ENCODE results near the gene GDPD1.
"Not testable (repeated sequence)": the region's sequence is repeated elsewhere in the genome, so short reads cannot be mapped to it uniquely, and the experiment has no call there.

Gene GDPD1

DNA sequence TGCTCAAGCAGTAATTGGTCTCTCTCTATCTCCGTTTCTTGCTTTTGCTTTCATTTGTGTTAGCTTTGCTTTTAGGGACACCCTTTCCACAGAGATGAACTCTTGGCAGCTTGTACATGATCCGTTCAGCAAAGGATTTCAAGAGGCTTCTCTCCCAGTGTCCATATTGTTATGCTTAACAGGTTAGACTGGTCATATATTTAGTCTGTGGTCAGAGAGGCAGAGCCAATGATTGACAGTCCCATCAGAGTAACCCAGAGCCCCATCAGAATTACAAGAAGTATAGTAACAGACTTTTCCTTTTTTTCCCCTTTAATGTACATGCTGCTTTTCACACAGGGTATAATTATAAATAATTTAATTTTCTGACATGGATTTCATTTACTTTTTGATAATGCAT is 34.4 kb downstream of the GDPD1 start:
- DNase-seq: no peak

GRCh38 chr17:59257101-59257500 is 36.8 kb downstream of the GDPD1 start:
- DNase-seq: no peak

GRCh38 chr17:59260722-59261121 is 40.4 kb downstream of the GDPD1 start:
- DNase-seq: no peak

DNA sequence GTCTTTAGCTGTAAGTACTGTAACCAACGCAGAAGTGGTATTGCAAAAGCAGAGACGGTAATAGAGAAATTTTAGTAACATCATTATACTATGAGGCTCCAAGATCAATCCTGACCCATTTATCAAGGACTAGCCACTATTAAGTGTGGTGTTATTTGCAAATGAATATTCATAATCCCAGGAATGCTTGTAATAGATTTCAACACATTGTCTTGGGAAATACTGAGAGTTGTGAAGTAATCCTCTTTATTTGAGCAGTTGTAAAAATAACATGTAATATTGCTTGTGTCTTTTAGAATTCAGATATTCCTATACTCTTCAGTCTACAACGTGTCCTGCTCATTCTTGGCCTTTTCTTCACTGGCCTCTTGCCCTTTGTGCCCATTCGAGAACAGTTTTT is 46.4 kb downstream of the GDPD1 start:
- no peak for DNase-seq

DNA sequence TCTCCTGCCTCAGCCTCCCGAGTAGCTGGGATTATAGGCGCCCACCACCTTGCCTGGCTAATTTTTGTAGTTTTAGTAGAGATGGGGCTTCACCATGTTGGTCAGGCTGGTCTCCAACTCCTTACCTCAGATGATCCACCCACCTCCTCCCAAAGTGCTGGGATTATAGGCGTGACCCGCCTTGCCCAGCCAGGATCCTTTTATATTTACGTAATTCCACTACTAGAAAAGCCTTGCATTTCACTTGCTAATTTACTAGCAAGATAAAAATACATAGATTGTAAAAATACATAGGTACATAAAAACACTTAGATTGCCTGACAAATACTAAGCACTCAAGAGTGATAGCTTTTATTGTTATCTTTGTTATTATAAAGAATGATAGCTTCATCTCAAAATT is 47.5 kb downstream of the GDPD1 start:
- no peak for DNase-seq

DNA sequence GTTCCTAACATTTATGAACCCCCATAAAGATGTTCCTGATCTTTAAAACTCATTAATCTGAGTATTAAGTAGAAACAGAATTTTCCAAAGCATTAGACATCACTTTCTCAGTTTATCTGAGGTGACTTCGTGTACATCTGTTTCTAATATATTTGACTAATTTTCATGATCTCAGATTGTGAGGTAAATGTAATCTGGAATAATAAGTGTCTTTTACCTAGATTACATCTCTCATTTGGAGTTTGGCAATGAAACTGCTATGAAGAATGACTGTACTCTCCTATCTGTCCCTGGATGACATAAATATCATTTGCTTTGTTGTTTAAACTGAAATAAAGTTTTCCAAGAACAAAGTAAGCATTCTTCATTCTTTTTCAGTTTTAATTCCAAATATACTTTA is 55.3 kb downstream of the GDPD1 start:
- no peak for DNase-seq

DNA sequence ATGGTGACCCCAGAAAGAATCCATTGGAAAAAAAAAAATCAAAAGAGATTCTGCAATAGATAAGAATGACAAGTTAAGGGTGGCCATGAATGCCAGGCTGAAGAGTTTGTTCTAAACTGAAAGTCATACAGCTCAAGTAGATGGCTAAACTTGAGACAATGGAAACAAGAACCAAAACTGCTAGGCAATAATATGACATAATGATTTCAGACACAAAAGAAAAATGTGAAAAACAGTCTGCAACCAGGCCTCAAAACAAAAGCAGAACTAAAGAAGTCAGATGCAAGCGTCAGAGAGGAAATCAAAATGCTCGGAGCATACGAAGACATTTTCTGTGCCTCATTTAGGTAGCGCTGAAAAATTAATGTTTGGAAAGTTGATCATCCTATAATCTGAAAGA is 56.7 kb downstream of the GDPD1 start:
- DNase-seq: no peak

- DNase-seq: no peak
These were observed 58.1 kb downstream of the GDPD1 start for GRCh38 chr17:59278406-59278805.

DNA sequence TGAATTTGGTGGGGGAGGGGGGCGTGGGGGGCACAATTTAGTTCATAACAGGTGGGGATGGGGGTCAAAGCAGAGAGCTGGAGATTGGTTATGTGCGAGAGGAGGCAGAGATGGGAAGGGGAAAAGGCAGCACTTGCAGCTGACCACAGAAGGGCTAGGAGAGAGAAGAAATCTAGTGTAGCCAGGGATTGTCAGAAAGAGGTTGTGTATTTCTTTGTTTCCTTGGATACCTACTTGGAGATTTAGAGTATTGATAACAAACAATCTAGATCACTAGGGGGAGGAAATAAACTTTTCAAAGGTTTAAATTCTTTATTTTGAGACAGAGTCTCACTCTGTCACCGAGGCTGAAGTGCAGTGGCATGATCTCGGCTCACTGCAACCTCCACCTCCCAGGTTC is 64.0 kb downstream of the GDPD1 start:
- no peak for DNase-seq

DNA sequence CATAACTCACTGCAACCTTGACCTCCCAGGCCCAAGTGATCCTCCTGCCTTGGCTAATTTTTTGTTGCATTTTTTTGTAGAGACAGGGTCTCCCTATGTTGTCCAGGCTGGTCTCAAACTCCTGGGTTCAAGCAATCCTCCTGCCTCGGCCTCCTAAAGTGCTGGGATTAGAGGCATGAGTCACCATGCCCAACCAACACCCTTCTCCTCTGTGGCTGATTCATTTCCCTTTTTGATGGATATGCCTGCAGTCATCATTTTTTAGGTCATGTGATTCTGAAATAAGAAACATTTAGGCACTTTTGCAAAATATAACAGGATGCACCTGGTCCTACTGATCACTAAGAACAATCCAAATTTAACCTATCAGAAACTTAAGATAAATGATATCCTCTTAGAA is 67.1 kb downstream of the GDPD1 start:
- no peak for DNase-seq

DNA sequence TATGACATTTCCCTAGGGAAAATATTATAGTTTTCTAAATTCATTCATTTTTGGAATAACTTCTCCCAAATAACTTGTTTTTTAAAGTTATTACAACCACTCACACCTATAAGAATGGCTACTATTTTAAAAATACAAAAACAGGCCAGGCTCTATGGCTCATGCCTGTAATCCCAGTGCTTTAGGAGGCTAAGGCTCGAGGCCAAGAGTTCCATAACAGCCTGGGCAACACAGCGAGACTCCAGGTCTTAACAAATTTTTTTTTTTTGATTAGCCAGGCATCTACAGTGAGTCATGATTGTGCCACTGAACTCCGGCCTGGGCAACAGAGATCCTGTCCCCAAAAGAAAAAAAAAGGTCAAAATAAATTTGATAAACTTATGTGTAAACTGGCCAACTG is 67.6 kb downstream of the GDPD1 start:
- DNase-seq: no peak

DNA sequence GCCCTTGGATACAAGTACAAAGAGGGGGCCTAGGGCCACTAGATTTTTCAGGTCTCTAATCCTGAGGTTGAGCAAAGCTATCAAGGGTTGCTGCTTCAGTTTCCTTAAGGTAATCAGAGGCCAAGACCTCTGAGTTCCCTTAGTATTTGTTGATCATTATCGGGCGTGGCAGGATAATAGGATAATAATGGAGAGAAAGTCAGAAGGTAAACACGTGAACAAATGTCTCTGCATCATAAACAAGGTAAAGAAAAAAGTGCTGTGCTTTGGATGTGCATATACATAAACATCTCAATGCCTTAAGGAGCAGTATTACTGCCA is 69.6 kb downstream of the GDPD1 start:
- DNase-seq: no peak

- DNase-seq: not testable (repeated sequence)
These were observed 70.1 kb downstream of the GDPD1 start for GRCh38 chr17:59290302-59290998.

GRCh38 chr17:59292174-59292523 is 71.8 kb downstream of the GDPD1 start:
- DNase-seq: no peak

DNA sequence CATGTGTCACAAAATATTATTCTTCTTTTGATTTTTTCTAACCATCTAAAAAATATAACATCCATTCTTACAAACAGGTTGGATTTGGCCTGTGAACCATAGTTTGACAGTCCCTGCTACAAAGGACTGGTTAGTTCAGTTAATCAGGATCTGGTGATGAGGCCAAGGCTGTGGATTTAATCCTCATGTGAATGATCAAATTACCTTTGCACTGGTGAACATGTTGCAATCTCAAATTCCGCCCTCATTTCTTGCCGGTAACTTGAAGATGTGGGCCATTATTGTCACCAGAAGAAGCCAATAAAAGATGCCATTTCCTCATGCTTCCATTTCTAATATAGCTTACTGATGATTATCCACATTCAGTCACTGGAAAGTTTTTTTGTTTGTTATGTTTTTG is 75.9 kb downstream of the GDPD1 start:
- no peak for DNase-seq

GRCh38 chr17:59298521-59298920 is 78.2 kb downstream of the GDPD1 start:
- no peak for DNase-seq

DNA sequence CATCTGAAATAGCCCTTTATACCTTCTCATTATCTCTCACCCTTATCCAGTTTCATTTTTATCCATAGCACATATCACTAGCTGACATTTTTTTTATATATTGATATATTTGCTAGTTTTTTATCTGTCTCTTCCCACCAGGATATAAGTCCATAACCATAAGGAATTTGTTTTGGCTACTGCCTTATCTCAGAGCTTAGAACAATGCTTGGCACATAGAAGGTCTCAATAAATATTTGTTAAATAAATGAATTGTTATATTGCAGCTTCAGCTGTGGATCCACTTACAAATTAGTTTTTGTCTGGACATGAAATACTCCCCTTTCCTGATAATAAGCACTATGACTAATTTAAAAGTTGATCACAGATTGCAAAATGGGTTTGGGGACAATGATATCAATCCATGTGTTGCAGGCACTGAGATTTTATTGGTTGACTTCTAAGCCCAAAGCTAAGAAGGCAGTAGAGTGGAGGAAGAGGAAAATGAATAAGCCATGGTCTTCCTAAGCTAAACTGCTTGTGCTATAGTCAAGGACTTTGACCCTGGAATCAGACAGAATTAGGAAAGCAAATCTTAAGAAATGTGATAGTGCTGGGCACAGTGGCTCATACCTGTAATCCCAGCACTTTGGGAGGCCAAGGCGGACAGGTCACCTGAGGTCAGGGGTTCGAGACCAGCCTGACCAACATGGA is 79.2 kb downstream of the GDPD1 start:
- no peak for DNase-seq

- no peak for DNase-seq
These were observed 80.6 kb downstream of the GDPD1 start for GRCh38 chr17:59300941-59301340.

- no peak for DNase-seq
These were observed 84.5 kb downstream of the GDPD1 start for GRCh38 chr17:59304811-59305210.

GRCh38 chr17:59310263-59310920 is 90.1 kb downstream of the GDPD1 start:
- DNase-seq: no peak

GRCh38 chr17:59311051-59311468 is 90.7 kb downstream of the GDPD1 start:
- no peak for DNase-seq

- DNase-seq: not testable (repeated sequence)
These were observed 91.2 kb downstream of the GDPD1 start for GRCh38 chr17:59311521-59311920.

DNA sequence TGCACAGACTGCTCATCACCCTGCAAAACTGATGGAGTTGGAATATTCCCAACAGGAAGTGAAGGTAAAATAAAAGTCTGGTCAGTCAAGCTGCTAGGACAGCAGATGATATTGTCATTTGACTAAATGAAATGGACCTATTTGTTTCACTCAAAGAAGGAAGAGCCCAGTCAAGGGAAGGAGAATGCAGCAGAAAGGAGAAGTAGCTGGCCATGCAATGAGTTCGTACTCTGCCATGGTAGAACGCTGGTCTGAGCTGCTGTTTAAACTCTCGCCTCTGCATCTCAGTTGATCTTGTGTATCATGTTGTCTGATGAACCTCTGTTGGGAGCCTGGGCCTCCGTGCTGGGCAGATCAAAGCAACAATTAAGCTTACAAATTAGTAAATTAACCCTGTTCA is 95.6 kb downstream of the GDPD1 start:
- DNase-seq: no peak
